OCI-LY7 (cell line): ENCODE results near the gene SGSM1. TPM values are rescaled to one million over a fixed set of nuclear protein-coding genes. Genes with fewer than 3 reads are reported as not detected.

Experiments
- BruUV-seq: library from RNA; stranded (reverse); fragments of 400-500 nt; replicated peaks from 2 replicates; lab custom pipeline; 2021; lab: Mats Ljungman, UMichigan
- CTCF ChIA-PET: fragments of 300-600 bp; sonication (Branson Sonifier 250); formaldehyde crosslinking; loops from one replicate; lab custom pipeline; 2022; ENCODE audit warnings: antibody characterized with exemption; ENCODE audit not compliant: unreplicated experiment; lab: Charles Lee
- POLR2A ChIA-PET: fragments of 300-600 bp; sonication (Branson Sonifier 250); formaldehyde crosslinking; loops from one replicate; lab custom pipeline; 2022; ENCODE audit warnings: antibody characterized with exemption; lab: Charles Lee
- DNase-seq: peaks from one replicate; pipeline ENCODE4 v3.0.0-alpha.2; 2015; ENCODE audit warnings: low spot score
- H2AFZ ChIP-seq: fragments of 200-600 bp; sonication (generic), shearing (Covaris generic); 2 replicates; pipeline ENCODE4 v1.6.1; 2014; ENCODE audit warnings: mild to moderate bottlenecking, antibody characterized with exemption, low read length, moderate library complexity
- H3K27ac ChIP-seq: fragments of 200-600 bp; sonication (generic); 2 replicates; pipeline ENCODE4 v1.5.1; 2014; ENCODE audit warnings: mixed run types, low read depth, mild to moderate bottlenecking, moderate library complexity, low read length, inconsistent platforms; ENCODE audit not compliant: poor library complexity, severe bottlenecking
- H3K36me3 ChIP-seq: fragments of 200-600 bp; sonication (generic); 2 replicates; pipeline ENCODE4 v1.6.1; 2014; ENCODE audit warnings: mild to moderate bottlenecking, antibody characterized with exemption, low read length, moderate library complexity, mixed read lengths; ENCODE audit not compliant: insufficient read depth
- H3K4me1 ChIP-seq: fragments of 200-600 bp; sonication (generic); 2 replicates; pipeline ENCODE4 v1.5.1; 2014; ENCODE audit warnings: mild to moderate bottlenecking, low read length; ENCODE audit not compliant: insufficient read depth, poor library complexity, severe bottlenecking
- H3K4me2 ChIP-seq: fragments of 200-600 bp; sonication (generic); 2 replicates; pipeline ENCODE4 v1.6.1; 2014; ENCODE audit warnings: mild to moderate bottlenecking, low read length
- H3K4me3 ChIP-seq: fragments of 200-600 bp; sonication (generic); 2 replicates; pipeline ENCODE4 v1.5.1; 2014; ENCODE audit warnings: mild to moderate bottlenecking, low read depth, low read length; ENCODE audit not compliant: poor library complexity, severe bottlenecking
- H3K79me2 ChIP-seq: fragments of 200-600 bp; sonication (generic); 2 replicates; pipeline ENCODE4 v1.6.1; 2016; ENCODE audit warnings: low read depth, mild to moderate bottlenecking, low read length, moderate library complexity, mixed read lengths; ENCODE audit not compliant: insufficient read depth
- H3K9me2 ChIP-seq: fragments of 200-600 bp; sonication (generic); 2 replicates; pipeline ENCODE4 v1.6.1; 2016; ENCODE audit warnings: mild to moderate bottlenecking, low read length, mixed read lengths; ENCODE audit not compliant: insufficient read depth
- H3K9me3 ChIP-seq: fragments of 200-600 bp; sonication (generic); 2 replicates; pipeline ENCODE4 v1.6.1; 2014; ENCODE audit warnings: mild to moderate bottlenecking, mixed run types, low read length, mixed read lengths
- H4K20me1 ChIP-seq: fragments of 200-600 bp; sonication (generic); 2 replicates; pipeline ENCODE4 v1.6.1; 2014; ENCODE audit warnings: mild to moderate bottlenecking, antibody characterized with exemption, low read length, moderate library complexity, mixed read lengths; ENCODE audit not compliant: insufficient read depth
- EZH2phosphoT487 ChIP-seq: fragments of 200-600 bp; sonication (generic); IDR thresholded peaks from 2 replicates; pipeline ENCODE4 v1.6.1; 2018; ENCODE audit warnings: low read depth, borderline replicate concordance, mild to moderate bottlenecking, mixed run types, antibody characterized with exemption, low read length, moderate library complexity, mixed read lengths
- intact Hi-C: fragments of 100-400 bp; cut with micrococcal nuclease; formaldehyde crosslinking; loops from one replicate; pipeline ENCODE4 v1.10.0; 2022; ENCODE audit not compliant: unreplicated experiment
- total RNA-seq, 2 experiments: library from RNA; depleted of rRNA in 1 of 2; stranded (reverse); fragments of >200 nt in 1 of 2; shearing (Covaris generic) in 1 of 2; gene quantifications; 2 replicates each; pipeline ENCODE4 v1.2.3, GENCODE V29; 2014 to 2022
- TF ChIP-seq, protein P1 (sequence below): fragments of 200-600 bp; sonication (generic); conservative IDR thresholded peaks from 2 replicates; pipeline ENCODE4 v1.5.1; 2014; ENCODE audit warnings: mild to moderate bottlenecking, antibody characterized with exemption, low read length, moderate library complexity, mixed read lengths

SGSM1 gene
- total RNA-seq, 2 experiments from 2014 or later, result not detected

GRCh38 chr22:24965822-24966626 lies 160.0 kb downstream of the SGSM1 start:
- BruUV-seq, result no TSS peak
- intact Hi-C loops, result no loop called here
- Histone ChIP-seq H3K9me2 (no peaks in the 10 kb centered on the region), H3K4me1 (no peaks in the 10 kb centered on the region), H3K9me3 (no peaks in the 10 kb centered on the region), H3K4me2 (no peak overlapping the region), H3K79me2 (no peaks in the 10 kb centered on the region), H4K20me1 (no peaks in the 10 kb centered on the region), H3K27ac (no peak overlapping the region), H2AFZ (no peak overlapping the region), H3K4me3 (no peak overlapping the region), H3K36me3 (no peaks in the 10 kb centered on the region)
- no peak for DNase-seq
- POLR2A ChIA-PET, result interaction anchor here (0.6 kb wide), 1 partner anchor 1243 kb away, joined by 3 read pairs; no protein-coding TSS in a partner anchor
- CTCF ChIA-PET, result no interaction called here
- TF ChIP-seq, protein P1, sequence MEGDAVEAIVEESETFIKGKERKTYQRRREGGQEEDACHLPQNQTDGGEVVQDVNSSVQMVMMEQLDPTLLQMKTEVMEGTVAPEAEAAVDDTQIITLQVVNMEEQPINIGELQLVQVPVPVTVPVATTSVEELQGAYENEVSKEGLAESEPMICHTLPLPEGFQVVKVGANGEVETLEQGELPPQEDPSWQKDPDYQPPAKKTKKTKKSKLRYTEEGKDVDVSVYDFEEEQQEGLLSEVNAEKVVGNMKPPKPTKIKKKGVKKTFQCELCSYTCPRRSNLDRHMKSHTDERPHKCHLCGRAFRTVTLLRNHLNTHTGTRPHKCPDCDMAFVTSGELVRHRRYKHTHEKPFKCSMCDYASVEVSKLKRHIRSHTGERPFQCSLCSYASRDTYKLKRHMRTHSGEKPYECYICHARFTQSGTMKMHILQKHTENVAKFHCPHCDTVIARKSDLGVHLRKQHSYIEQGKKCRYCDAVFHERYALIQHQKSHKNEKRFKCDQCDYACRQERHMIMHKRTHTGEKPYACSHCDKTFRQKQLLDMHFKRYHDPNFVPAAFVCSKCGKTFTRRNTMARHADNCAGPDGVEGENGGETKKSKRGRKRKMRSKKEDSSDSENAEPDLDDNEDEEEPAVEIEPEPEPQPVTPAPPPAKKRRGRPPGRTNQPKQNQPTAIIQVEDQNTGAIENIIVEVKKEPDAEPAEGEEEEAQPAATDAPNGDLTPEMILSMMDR, result no peak
- TF ChIP-seq EZH2phosphoT487, result no peak

DNA sequence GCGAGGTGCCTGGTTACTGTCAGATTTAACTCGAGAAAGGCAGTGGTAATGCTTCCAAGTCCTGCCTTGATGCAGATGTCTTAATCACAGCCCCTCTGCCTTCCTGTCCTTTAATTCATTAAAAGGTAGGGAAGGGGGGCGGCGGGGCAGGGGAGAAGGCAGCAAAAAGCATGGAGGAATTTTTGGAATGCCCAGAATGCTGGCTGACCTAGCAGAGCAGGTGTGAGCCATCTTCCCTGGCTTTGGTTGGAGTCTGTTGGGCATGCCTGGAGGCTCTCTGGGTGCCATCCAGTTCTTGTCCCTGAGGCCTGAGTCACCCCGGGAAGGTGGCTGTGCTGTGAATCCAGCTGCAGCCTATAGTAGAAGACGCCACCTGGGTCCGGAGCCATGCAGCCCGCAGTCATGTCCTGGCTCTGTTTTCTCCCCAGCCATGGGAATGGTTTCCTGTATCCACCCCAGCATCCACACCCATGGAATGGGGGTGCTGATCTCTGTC lies 162.1 kb downstream of the SGSM1 start:
- no TSS peak for BruUV-seq
- CTCF ChIA-PET, result no interaction called here
- no peaks in the 10 kb centered on the region for H3K79me2 ChIP-seq

More for the DNA sequence above, 162.1 kb downstream of the SGSM1 start:
- Histone ChIP-seq H3K36me3 (no peaks in the 10 kb centered on the region), H4K20me1 (no peaks in the 10 kb centered on the region), H3K27ac (no peak overlapping the region), H3K4me1 (no peaks in the 10 kb centered on the region), H3K4me3 (no peak overlapping the region), H2AFZ (no peak overlapping the region), H3K9me2 (no peaks in the 10 kb centered on the region), H3K4me2 (no peak overlapping the region), H3K9me3 (no peaks in the 10 kb centered on the region)
- TF ChIP-seq, protein P1, result no peak
- TF ChIP-seq EZH2phosphoT487, result no peak
- no peak for DNase-seq
- intact Hi-C loops, result no loop called here
- POLR2A ChIA-PET, result no interaction called here
